Thymus (tissue), 11 donors: ENCODE data around the gene SNX7. TPM values are rescaled to one million over a fixed set of nuclear protein-coding genes. Genes with fewer than 3 reads are reported as not detected.
A peak's percentile ranks its signal among the peaks of the same experiment; 100 is the strongest.

Experiments
- DNase-seq, 9 donors: peaks; one replicate each; pipeline ENCODE4 v3.0.0-alpha.2; 2013; ENCODE audit warnings: low spot score in 9 of 9, low read depth in 6 of 9, missing footprints in 1 of 9
- H3K27ac ChIP-seq, 2 donors: one replicate each; pipeline ENCODE4 v1.5.1; 2013; ENCODE audit warnings: control low read depth in 1 of 2, low read depth in 1 of 2, low read length in 1 of 2, mild to moderate bottlenecking in 1 of 2, moderate library complexity in 1 of 2
- H3K27me3 ChIP-seq, 2 donors: one replicate each; pipeline ENCODE4 v1.5.1; 2013; ENCODE audit warnings: low read length in 1 of 2; ENCODE audit not compliant: control insufficient read depth in 2 of 2, insufficient read depth in 1 of 2
- H3K36me3 ChIP-seq, 2 donors: one replicate each; pipeline ENCODE4 v1.5.1; 2013; ENCODE audit warnings: low read length in 1 of 2, mild to moderate bottlenecking in 1 of 2, moderate library complexity in 1 of 2; ENCODE audit not compliant: control insufficient read depth in 2 of 2, insufficient read depth in 2 of 2
- H3K4me1 ChIP-seq, 2 donors: one replicate each; pipeline ENCODE4 v1.5.1; 2013; ENCODE audit warnings: low read length in 2 of 2; ENCODE audit not compliant: control insufficient read depth in 2 of 2, insufficient read depth in 2 of 2
- H3K4me3 ChIP-seq, 2 donors: one replicate each; pipeline ENCODE4 v1.5.1; 2013; ENCODE audit warnings: low read length in 2 of 2, control low read depth in 1 of 2, mild to moderate bottlenecking in 1 of 2
- H3K9me3 ChIP-seq, 2 donors: one replicate each; pipeline ENCODE4 v1.5.1; 2013; ENCODE audit warnings: low read length in 1 of 2, mild to moderate bottlenecking in 1 of 2; ENCODE audit not compliant: control insufficient read depth in 2 of 2, insufficient read depth in 1 of 2
- WGBS: extraction: QIAGEN DNeasy Blood & Tissue Kit; methylation state at CpG from one replicate; pipeline ENCODE4 v1.1.7; 2013; 5-methylcytosine and 5-hydroxymethylcytosine counted together
- polyA plus RNA-seq: library from polyadenylated mRNA; stranded (reverse); fragments of 200-250 nt; gene quantifications from one replicate; pipeline ENCODE4 v1.2.3, GENCODE V29; 2013
- total RNA-seq: library from RNA; stranded (reverse); fragments of 120-200 nt; gene quantifications from one replicate; pipeline ENCODE4 v1.2.4, GENCODE V29; 2013
- donor health status: healthy.

The SNX7 gene
- total and polyA plus RNA-seq, 2 donors, result 6.0 to 10.3 TPM

DNA sequence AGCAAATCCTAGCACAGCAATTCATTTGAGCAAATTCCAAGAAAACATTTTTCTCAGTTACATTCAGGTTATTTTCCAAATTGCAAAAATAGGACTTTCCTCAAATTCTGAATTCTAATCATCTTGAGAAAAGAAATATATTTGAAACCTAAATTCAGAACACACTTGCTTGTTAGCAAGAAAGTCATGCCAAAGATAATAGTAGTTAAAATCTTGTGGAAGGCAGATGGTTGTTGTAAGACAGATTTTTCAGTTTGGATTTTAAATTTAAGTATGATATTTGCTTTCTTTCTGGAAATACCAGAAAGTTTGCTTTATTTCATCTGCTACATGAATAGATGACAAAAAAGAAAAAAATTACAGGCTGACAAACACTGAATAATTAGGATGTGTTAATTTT is 29.1 kb downstream of the SNX7 start:
- no peak for DNase-seq
- no peak overlapping the region for H3K4me3 ChIP-seq
- no peaks in the 10 kb centered on the region for H3K27me3 ChIP-seq
- no peaks in the 10 kb centered on the region for H3K9me3 ChIP-seq
- no peaks in the 10 kb centered on the region for H3K36me3 ChIP-seq
- no peaks in the 10 kb centered on the region for H3K4me1 ChIP-seq
- no peak overlapping the region for H3K27ac ChIP-seq

DNA sequence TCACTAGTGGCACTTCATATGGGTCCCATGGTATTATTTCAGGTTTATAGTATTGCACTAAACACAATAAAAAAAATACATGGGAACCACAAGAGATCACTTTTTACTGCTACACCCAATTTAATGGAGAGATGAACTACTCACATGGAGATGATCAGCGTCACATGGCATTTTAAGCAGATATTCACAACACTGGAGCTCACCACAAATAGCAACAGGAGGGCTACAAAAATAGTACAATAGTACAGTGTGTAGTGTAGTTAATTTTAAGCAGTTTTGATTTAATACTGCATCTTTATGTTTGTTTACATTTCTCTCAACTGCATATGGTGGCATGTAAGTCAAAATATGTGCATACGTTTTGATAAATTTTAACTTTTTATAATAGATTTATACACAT is 31.0 kb downstream of the SNX7 start:
- no peak for DNase-seq
- WGBS, result 98% methylated on average over 2 of the region's 2 CpGs
- Histone ChIP-seq H3K4me1 (no peaks in the 10 kb centered on the region), H3K9me3 (no peaks in the 10 kb centered on the region), H3K27ac (no peak overlapping the region), H3K27me3 (no peaks in the 10 kb centered on the region), H3K36me3 (no peaks in the 10 kb centered on the region), H3K4me3 (no peak overlapping the region)

DNA sequence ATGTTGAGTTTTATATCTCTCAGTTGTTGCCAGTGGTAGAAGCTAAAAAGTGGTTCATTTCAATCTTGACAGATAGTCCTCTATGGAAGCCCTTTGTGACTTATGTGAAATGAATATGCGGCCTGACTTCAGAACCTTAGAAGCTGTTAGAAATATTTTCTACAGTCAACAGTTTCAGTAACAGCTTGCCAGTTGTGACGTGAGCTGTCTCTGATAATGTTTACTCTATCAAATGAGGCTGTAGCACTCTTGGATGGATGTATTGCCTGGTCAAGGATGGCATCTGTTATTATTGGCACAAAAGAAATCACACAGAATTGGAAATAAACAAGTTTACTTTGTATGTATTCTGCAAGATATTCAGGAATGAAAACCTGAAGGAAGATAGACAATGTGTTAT is 31.9 kb downstream of the SNX7 start:
- 99% methylated on average over 2 of the region's 2 CpGs for WGBS
- Histone ChIP-seq H3K27ac (no peak overlapping the region), H3K9me3 (no peaks in the 10 kb centered on the region), H3K27me3 (no peaks in the 10 kb centered on the region), H3K36me3 (no peaks in the 10 kb centered on the region), H3K4me1 (no peaks in the 10 kb centered on the region), H3K4me3 (no peak overlapping the region)
- no peak for DNase-seq

DNA sequence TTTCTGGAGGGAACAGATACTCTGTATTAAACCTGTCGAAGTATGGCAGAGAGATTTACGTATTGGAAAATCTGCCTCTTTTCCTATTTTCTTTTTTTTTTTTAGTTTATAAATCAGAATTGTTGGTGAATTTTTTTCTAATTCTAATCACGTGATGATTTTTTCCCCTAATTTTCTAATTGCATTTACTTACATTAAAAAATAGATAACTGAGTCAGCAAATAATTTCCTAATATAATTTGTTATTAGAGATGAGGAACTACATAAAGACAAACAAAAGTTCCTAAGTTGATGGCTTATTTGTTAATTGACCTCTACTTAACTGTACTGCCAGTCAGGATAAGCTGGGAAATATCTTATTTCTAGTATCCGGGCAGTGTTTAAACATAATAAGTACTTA is 34.6 kb downstream of the SNX7 start:
- 95% methylated on average over 4 of the region's 4 CpGs for WGBS
- H3K36me3 ChIP-seq, result no peaks in the 10 kb centered on the region

DNA sequence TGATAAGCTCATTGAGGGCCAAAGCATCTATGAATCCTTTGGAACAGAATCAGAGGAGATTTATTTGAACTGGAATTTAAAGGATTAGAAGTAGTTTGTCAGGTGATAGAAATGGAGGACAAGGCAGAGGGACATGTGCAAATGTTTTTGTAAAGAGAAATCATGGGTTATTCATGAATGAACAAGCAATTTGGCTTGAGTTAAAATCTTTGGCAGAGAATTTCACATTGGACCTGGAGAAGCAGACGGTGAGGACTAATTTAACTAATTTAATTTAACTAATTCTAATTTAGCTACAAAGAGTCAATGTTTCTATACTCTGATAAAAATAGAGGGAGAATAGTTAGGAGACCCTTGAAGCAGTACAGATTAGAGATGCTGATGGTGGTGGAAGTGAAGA is 36.3 kb downstream of the SNX7 start:
- H3K27ac ChIP-seq, result no peak overlapping the region
- no peak for DNase-seq
- no peaks in the 10 kb centered on the region for H3K27me3 ChIP-seq
- H3K4me3 ChIP-seq, result no peak overlapping the region
- no peaks in the 10 kb centered on the region for H3K4me1 ChIP-seq
- no peaks in the 10 kb centered on the region for H3K36me3 ChIP-seq
- 97% methylated on average over 1 of the region's 1 CpG for WGBS
- H3K9me3 ChIP-seq, result no peaks in the 10 kb centered on the region

More for the DNA sequence above, 34.6 kb downstream of the SNX7 start:
- Histone ChIP-seq H3K4me1 (no peaks in the 10 kb centered on the region), H3K27me3 (no peaks in the 10 kb centered on the region), H3K27ac (no peak overlapping the region), H3K9me3 (no peaks in the 10 kb centered on the region), H3K4me3 (no peak overlapping the region)
- DNase-seq, result no peak

DNA sequence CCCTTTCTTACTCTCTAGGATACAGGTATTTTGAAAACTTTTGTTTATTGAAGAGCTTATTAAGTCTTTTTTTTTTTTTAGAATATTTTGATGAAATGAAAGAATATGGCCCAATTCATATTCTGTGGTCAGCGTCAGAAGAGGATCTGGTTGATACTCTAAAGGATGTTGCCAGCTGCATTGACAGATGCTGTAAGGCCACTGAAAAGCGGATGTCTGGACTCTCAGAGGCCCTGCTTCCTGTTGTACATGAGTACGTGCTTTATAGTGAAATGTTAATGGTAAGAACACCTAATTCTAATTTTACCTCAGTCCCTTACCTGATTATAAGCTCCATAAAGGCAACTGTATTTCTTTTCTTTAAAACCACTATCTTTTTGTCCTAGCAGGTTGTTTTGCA is 37.1 kb downstream of the SNX7 start:
- no peak overlapping the region for H3K4me3 ChIP-seq
- DNase-seq, result no peak

DNA sequence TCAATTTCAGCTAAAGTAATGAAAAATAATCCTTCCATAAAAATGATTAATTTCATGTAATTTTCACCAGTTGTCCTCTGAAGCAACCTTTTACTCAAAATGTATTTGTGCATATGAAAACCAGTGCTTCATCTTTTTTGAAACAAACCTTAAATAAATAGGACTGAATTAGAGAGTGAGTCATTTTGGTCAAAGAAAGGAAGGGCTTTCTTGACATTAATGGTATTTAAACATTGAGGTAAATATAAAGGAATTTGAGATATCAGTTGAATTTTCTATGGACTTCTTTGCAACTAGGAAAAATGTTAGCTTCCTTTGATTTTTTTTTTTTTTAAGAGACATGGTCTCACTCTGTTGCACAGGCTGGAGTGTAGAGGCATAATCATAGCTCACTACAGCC is 38.7 kb downstream of the SNX7 start:
- Histone ChIP-seq H3K27me3 (no peaks in the 10 kb centered on the region), H3K9me3 (no peaks in the 10 kb centered on the region), H3K4me3 (no peak overlapping the region), H3K4me1 (no peaks in the 10 kb centered on the region), H3K27ac (no peak overlapping the region), H3K36me3 (no peaks in the 10 kb centered on the region)
- DNase-seq, result no peak

More for the DNA sequence above, 37.1 kb downstream of the SNX7 start:
- no peak overlapping the region for H3K27ac ChIP-seq
- no peaks in the 10 kb centered on the region for H3K27me3 ChIP-seq
- H3K4me1 ChIP-seq, result no peaks in the 10 kb centered on the region
- H3K9me3 ChIP-seq, result no peaks in the 10 kb centered on the region
- WGBS, result 90% methylated on average over 3 of the region's 3 CpGs
- H3K36me3 ChIP-seq, result no peaks in the 10 kb centered on the region

DNA sequence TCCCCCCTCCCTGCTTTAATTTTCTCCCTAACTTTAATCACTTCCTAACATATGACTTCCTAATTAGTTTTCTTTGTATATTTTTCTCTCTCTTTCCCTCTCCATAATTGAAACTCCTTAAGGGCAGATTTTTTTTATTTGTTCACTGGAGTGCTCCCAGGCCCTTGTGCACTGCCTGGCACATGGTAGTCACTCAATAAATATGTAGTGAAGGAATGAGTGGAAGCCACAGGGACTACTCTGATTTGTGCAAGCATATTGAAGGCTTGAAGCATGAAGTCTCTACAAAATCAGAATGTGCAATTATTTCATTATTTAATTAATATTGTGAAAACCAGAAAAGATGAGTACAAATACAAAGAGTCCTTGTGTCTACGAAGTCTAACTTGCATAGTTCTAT is 41.5 kb downstream of the SNX7 start:
- H3K36me3 ChIP-seq, result no peaks in the 10 kb centered on the region
- H3K4me3 ChIP-seq, result no peak overlapping the region
- H3K4me1 ChIP-seq, result no peaks in the 10 kb centered on the region
- H3K27me3 ChIP-seq, result no peaks in the 10 kb centered on the region
- no peak for DNase-seq
- H3K9me3 ChIP-seq, result no peaks in the 10 kb centered on the region
- H3K27ac ChIP-seq, result no peak overlapping the region
- 97% methylated on average over 1 of the region's 1 CpG for WGBS

DNA sequence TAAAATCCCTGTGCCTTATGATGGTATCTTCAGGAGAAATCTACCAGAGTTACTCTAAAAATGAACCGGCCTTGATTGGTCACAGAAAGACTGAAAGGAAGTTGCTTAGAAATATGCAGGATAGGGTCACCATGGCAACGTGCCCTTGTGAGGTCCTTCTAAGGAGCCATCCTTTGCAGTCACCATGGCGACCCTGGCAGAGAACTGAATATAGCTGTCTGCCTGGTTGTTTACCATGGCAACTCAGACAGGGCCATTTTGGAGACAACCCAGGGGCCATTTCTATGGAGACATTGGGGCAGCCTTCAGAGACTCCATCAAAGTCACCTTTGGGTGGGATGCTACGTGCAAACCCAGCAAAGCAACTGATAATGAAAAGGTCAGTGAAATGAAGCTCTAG is 43.0 kb downstream of the SNX7 start:
- no peak overlapping the region for H3K4me3 ChIP-seq
- WGBS, result 91% methylated on average over 4 of the region's 4 CpGs
- no peaks in the 10 kb centered on the region for H3K36me3 ChIP-seq
- H3K9me3 ChIP-seq, result no peaks in the 10 kb centered on the region
- H3K27me3 ChIP-seq, result no peaks in the 10 kb centered on the region
- no peaks in the 10 kb centered on the region for H3K4me1 ChIP-seq
- peak in 1 of 9 donors; percentile 2 for DNase-seq
- no peak overlapping the region for H3K27ac ChIP-seq

DNA sequence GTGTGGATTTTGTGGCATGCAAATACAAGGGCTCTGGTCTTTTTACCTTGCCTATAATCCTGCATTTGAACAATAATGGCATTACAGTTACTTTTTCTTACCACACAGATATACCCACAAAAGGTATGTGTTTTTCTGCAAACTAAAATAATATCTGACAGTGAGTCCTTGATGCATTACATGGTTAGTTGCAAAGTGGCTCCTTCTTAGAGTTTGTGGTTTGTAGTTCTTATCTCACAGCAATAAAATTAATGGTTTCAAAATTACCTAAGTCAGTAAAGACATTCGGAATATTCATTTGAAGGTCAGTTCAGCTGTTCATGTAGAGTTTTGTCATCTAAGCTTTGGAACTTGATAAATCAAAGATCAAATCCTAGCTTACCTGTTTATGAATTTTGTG is 43.5 kb downstream of the SNX7 start:
- Histone ChIP-seq H3K27ac (no peak overlapping the region), H3K9me3 (no peaks in the 10 kb centered on the region), H3K4me3 (no peak overlapping the region), H3K27me3 (no peaks in the 10 kb centered on the region), H3K36me3 (no peaks in the 10 kb centered on the region), H3K4me1 (no peaks in the 10 kb centered on the region)
- DNase-seq, result no peak
- WGBS, result 97% methylated on average over 1 of the region's 1 CpG
